Measurements from ENCODE around the gene NUP153.

NUP153 gene

DNA sequence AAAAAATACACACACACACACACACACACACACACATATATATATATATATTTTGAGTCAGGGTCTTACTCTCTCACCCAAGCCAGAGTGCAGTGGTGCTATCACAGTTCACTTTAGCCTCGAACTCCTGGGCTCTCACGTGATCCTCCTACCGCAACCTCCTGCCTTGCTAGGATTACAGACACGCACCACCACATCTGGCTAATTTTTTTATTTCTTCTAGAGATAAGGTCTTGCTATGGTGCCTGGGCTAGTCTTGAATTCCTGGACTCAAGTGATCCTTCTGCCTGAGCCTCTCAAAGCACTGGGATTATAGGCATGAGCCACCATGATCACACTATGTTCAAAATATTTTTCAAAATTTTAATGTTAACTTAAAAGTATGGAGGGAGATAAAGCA lies 43.5 kb downstream of the NUP153 start:
- Histone ChIP-seq H3K9me3 (ENCODE audit: insufficient read depth, low read depth, low read length) (no peaks in the 10 kb centered on the region), H3K36me3 (ENCODE audit: insufficient read depth, low read length) (peaks cover 96% of the 10 kb centered on the region), H3K9me2 (replicated peaks; ENCODE audit: low read depth, low read length) (no peaks in the 10 kb centered on the region), H3K27me3 (ENCODE audit: insufficient read depth, low read length, poor library complexity, severe bottlenecking) (no peaks in the 10 kb centered on the region), H2AFZ (ENCODE audit: low read length) (no peak overlapping the region), H3K4me2 (ENCODE audit: low read depth, low read length, poor library complexity, severe bottlenecking) (no peak overlapping the region), H3K4me1 (ENCODE audit: insufficient read depth, low read length, poor library complexity, severe bottlenecking) (no peaks in the 10 kb centered on the region), H3K9ac (ENCODE audit: low read depth, low read length, poor library complexity, severe bottlenecking) (no peak overlapping the region), H3K79me2 (ENCODE audit: insufficient read depth, low read length) (peaks cover 10% of the 10 kb centered on the region), H3K4me3 (ENCODE audit: low read length, poor library complexity, severe bottlenecking) (no peak overlapping the region), H3F3A (ENCODE audit: low read depth) (no peaks in the 10 kb centered on the region), H4K20me1 (ENCODE audit: insufficient read depth, low read length, poor library complexity, severe bottlenecking) (peaks cover 17% of the 10 kb centered on the region)
- TF ChIP-seq, protein P1, sequence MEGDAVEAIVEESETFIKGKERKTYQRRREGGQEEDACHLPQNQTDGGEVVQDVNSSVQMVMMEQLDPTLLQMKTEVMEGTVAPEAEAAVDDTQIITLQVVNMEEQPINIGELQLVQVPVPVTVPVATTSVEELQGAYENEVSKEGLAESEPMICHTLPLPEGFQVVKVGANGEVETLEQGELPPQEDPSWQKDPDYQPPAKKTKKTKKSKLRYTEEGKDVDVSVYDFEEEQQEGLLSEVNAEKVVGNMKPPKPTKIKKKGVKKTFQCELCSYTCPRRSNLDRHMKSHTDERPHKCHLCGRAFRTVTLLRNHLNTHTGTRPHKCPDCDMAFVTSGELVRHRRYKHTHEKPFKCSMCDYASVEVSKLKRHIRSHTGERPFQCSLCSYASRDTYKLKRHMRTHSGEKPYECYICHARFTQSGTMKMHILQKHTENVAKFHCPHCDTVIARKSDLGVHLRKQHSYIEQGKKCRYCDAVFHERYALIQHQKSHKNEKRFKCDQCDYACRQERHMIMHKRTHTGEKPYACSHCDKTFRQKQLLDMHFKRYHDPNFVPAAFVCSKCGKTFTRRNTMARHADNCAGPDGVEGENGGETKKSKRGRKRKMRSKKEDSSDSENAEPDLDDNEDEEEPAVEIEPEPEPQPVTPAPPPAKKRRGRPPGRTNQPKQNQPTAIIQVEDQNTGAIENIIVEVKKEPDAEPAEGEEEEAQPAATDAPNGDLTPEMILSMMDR (conservative IDR thresholded peaks at IDR 0.05; ENCODE audit: low read length): no peak
- no peak for TF ChIP-seq EZH2phosphoT487 (IDR thresholded peaks at IDR 0.05; ENCODE audit: borderline replicate concordance)

DNA sequence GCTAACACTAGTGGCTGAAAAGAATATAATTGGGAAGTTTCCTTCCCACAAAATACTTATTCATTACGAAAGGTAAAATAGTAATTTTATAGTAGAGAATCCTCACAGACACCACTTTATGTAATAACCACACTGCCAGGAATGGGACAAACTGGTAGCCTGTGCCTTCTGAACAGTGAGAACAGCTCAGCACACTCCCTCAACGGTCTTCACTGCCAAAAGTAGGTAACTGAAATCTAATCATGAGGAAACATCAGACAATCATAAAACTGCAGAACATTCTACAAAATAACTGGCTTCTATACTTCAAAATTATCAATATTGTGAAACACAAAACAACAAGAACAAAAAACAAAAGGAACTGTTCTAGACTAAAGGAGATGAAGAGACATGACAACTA lies 44.1 kb downstream of the NUP153 start:
- Histone ChIP-seq H3K9ac (ENCODE audit: low read depth, low read length, poor library complexity, severe bottlenecking) (no peak overlapping the region), H3K4me1 (ENCODE audit: insufficient read depth, low read length, poor library complexity, severe bottlenecking) (no peaks in the 10 kb centered on the region), H2AFZ (ENCODE audit: low read length) (no peak overlapping the region), H3K9me2 (replicated peaks; ENCODE audit: low read depth, low read length) (no peaks in the 10 kb centered on the region), H3K4me3 (ENCODE audit: low read length, poor library complexity, severe bottlenecking) (no peak overlapping the region), H3K27me3 (ENCODE audit: insufficient read depth, low read length, poor library complexity, severe bottlenecking) (no peaks in the 10 kb centered on the region), H3F3A (ENCODE audit: low read depth) (no peaks in the 10 kb centered on the region), H3K36me3 (ENCODE audit: insufficient read depth, low read length) (peaks cover 97% of the 10 kb centered on the region), H4K20me1 (ENCODE audit: insufficient read depth, low read length, poor library complexity, severe bottlenecking) (peaks cover 19% of the 10 kb centered on the region), H3K9me3 (ENCODE audit: insufficient read depth, low read depth, low read length) (no peaks in the 10 kb centered on the region), H3K4me2 (ENCODE audit: low read depth, low read length, poor library complexity, severe bottlenecking) (no peak overlapping the region), H3K79me2 (ENCODE audit: insufficient read depth, low read length) (peaks cover 13% of the 10 kb centered on the region)
- TF ChIP-seq, protein P1 (conservative IDR thresholded peaks at IDR 0.05; ENCODE audit: low read length): no peak
- no peak for TF ChIP-seq EZH2phosphoT487 (IDR thresholded peaks at IDR 0.05; ENCODE audit: borderline replicate concordance)

- Histone ChIP-seq H4K20me1 (ENCODE audit: insufficient read depth, low read length, poor library complexity, severe bottlenecking) (peaks cover 12% of the 10 kb centered on the region), H3K36me3 (ENCODE audit: insufficient read depth, low read length) (peaks cover 84% of the 10 kb centered on the region), H3K9me2 (replicated peaks; ENCODE audit: low read depth, low read length) (no peaks in the 10 kb centered on the region), H3K4me1 (ENCODE audit: insufficient read depth, low read length, poor library complexity, severe bottlenecking) (no peaks in the 10 kb centered on the region), H3K79me2 (ENCODE audit: insufficient read depth, low read length) (peaks cover 41% of the 10 kb centered on the region), H3K27me3 (ENCODE audit: insufficient read depth, low read length, poor library complexity, severe bottlenecking) (no peaks in the 10 kb centered on the region), H3K4me2 (ENCODE audit: low read depth, low read length, poor library complexity, severe bottlenecking) (no peak overlapping the region), H2AFZ (ENCODE audit: low read length) (no peak overlapping the region), H3F3A (ENCODE audit: low read depth) (no peaks in the 10 kb centered on the region), H3K9ac (ENCODE audit: low read depth, low read length, poor library complexity, severe bottlenecking) (no peak overlapping the region), H3K9me3 (ENCODE audit: insufficient read depth, low read depth, low read length) (no peaks in the 10 kb centered on the region), H3K4me3 (ENCODE audit: low read length, poor library complexity, severe bottlenecking) (no peak overlapping the region)
- no peak for TF ChIP-seq EZH2phosphoT487 (IDR thresholded peaks at IDR 0.05; ENCODE audit: borderline replicate concordance)
- TF ChIP-seq, protein P1 (conservative IDR thresholded peaks at IDR 0.05; ENCODE audit: low read length): no peak
Observed at GRCh38 chr6:17656644-17657043, 50.1 kb downstream of the NUP153 start.
